ENCODE data around the gene CSKMT.
A peak's percentile ranks its signal among the peaks of the same experiment; 100 is the strongest.
"Not testable (repeated sequence)": the region's sequence is repeated elsewhere in the genome, so short reads cannot be mapped to it uniquely, and the experiment has no call there.

CSKMT gene

DNA sequence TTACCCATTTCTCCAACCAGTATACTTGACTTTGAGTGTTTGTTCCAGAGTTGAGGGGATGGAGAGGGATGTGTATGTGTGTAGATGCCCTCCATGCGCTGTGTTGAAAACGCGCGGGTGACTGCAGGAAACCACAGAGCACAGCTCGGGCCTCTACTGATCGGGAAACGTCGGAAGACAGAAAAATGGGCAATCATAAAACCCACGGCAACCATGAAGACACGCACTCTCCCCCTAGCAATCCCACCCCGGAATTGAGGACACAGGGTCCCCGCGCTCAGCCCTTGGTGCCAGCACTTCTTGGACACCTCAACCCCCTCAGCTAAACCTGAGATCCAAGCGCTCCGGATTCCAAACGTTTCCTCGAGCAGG, 6.1 kb downstream of the CSKMT start:
- Histone ChIP-seq H3K4ac (ENCODE audit: low read depth, low read length) (peak overlapping the region; percentile 87), H2BK5ac (ENCODE audit: low read length) (no peak overlapping the region), H4K5ac (ENCODE audit: low read length) (peak overlapping the region; percentile 71), H3K79me2 (ENCODE audit: control insufficient read depth, insufficient read depth, low read length) (peaks cover 17% of the 10 kb centered on the region), H3K27me3 (ENCODE audit: insufficient read depth, low read length, poor library complexity) (no peaks in the 10 kb centered on the region), H3K56ac (ENCODE audit: low read length) (peak overlapping the region; percentile 100), H3K4me3 (ENCODE audit: low read length) (peak overlapping the region; percentile 72), H2BK120ac (ENCODE audit: low read depth, low read length) (no peak overlapping the region), H3K79me1 (ENCODE audit: low read length) (peaks cover 12% of the 10 kb centered on the region), H3K4me1 (ENCODE audit: control insufficient read depth, low read depth, low read length) (no peaks in the 10 kb centered on the region), H3K23ac (ENCODE audit: low read length) (no peak overlapping the region), H3K4me2 (ENCODE audit: low read length) (peak overlapping the region; percentile 70), H3K27ac (ENCODE audit: low read depth, low read length) (peak overlapping the region; percentile 87), H3K9ac (ENCODE audit: low read length) (peak overlapping the region; percentile 98), H3K36me3 (ENCODE audit: control insufficient read depth, insufficient read depth, low read length) (peaks cover under 1% of the 10 kb centered on the region), H2BK15ac (replicated peaks; ENCODE audit: low read depth) (no peak overlapping the region), H2AK5ac (ENCODE audit: low read length) (no peak overlapping the region), H4K8ac (ENCODE audit: low read depth, low read length) (no peak overlapping the region), H3K18ac (ENCODE audit: low read length) (peak overlapping the region; percentile 51)
- no peak for DNase-seq
- WGBS (ENCODE audit: extremely low coverage, insufficient coverage, low lambda C conversion rate) = no CpG with 5 or more reads among the region's 17 CpGs

DNA sequence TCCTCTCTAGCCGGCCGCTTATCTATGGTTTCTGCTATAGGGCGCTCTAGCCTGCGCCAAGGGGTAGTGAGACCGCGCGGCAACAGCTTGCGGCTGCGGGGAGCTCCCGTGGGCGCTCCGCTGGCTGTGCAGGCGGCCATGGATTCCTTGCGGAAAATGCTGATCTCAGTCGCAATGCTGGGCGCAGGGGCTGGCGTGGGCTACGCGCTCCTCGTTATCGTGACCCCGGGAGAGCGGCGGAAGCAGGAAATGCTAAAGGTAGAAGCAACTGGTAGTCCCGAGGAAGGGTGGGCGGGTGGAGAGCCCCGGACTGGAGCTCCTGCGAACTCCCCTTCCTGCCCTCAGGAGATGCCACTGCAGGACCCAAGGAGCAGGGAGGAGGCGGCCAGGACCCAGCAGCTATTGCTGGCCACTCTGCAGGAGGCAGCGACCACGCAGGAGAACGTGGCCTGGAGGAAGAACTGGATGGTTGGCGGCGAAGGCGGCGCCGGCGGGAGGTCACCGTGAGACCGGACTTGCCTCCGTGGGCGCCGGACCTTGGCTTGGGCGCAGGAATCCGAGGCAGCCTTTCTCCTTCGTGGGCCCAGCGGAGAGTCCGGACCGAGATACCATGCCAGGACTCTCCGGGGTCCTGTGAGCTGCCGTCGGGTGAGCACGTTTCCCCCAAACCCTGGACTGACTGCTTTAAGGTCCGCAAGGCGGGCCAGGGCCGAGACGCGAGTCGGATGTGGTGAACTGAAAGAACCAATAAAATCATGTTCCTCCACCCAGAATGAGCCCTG, 6.7 kb downstream of the CSKMT start, which contains the start of the genes LBHD1 and UQCC3:
Gene LBHD1, minus strand, starts transcription at position 660 of the 782 bp plus-strand sequence. CDS start 2,236 bp downstream, outside the sequence.
Gene UQCC3, plus strand, starts transcription at position 66 of the 782 bp plus-strand sequence. Its CDS starts 73 bp downstream, at position 139.
- Histone ChIP-seq H2BK120ac (ENCODE audit: low read depth, low read length) (no peak within 1 kb of the TSS), H3K4me3 (ENCODE audit: low read length) (peak within 1 kb of the TSS; percentile 72), H2BK5ac (ENCODE audit: low read length) (peak within 1 kb of the TSS; percentile 84), H4K5ac (ENCODE audit: low read length) (peak within 1 kb of the TSS; percentile 71), H3K79me1 (ENCODE audit: low read length) (peaks cover 10% of the 10 kb centered on the region), H3K9ac (ENCODE audit: low read length) (peak within 1 kb of the TSS; percentile 98), H3K23ac (ENCODE audit: low read length) (peak within 1 kb of the TSS; percentile 99), H3K56ac (ENCODE audit: low read length) (peak within 1 kb of the TSS; percentile 100), H2BK15ac (replicated peaks; ENCODE audit: low read depth) (no peak within 1 kb of the TSS), H3K18ac (ENCODE audit: low read length) (peak within 1 kb of the TSS; percentile 51), H3K4me1 (ENCODE audit: control insufficient read depth, low read depth, low read length) (no peaks in the 10 kb centered on the region), H3K4ac (ENCODE audit: low read depth, low read length) (peak within 1 kb of the TSS; percentile 87), H3K27ac (ENCODE audit: low read depth, low read length) (peak within 1 kb of the TSS; percentile 87), H3K36me3 (ENCODE audit: control insufficient read depth, insufficient read depth, low read length) (peaks cover 5% of the 10 kb centered on the region), H3K27me3 (ENCODE audit: insufficient read depth, low read length, poor library complexity) (no peaks in the 10 kb centered on the region), H2AK5ac (ENCODE audit: low read length) (no peak within 1 kb of the TSS), H4K8ac (ENCODE audit: low read depth, low read length) (no peak within 1 kb of the TSS), H3K4me2 (ENCODE audit: low read length) (peak within 1 kb of the TSS; percentile 81), H3K79me2 (ENCODE audit: control insufficient read depth, insufficient read depth, low read length) (peaks cover 12% of the 10 kb centered on the region)
- no CpG with 5 or more reads among the region's 59 CpGs for WGBS (ENCODE audit: extremely low coverage, insufficient coverage, low lambda C conversion rate)
- peak; percentile 96 for DNase-seq

DNA sequence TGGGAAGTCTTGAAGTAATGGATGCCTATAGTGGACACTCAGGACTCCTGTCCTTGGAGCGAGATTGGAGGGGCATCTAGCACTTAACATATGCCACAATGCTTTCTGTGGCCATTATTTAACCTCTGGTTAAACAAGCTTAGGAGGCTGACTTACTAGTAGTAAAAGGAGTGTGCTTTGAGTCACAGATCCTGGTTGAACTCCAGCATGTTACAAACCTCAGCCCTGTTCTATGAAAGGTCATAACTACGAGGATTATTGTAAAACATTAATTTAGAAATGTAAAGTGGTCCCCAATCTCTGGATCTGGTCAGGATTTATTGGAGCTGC, 8.0 kb downstream of the CSKMT start:
- H3K27me3 ChIP-seq (ENCODE audit: insufficient read depth, low read length, poor library complexity) = no peaks in the 10 kb centered on the region
- H3K4me2 ChIP-seq (ENCODE audit: low read length) = no peak overlapping the region
- H3K9ac ChIP-seq (ENCODE audit: low read length) = peak overlapping the region; percentile 98
- no peak overlapping the region for H4K5ac ChIP-seq (ENCODE audit: low read length)
- no peak overlapping the region for H3K18ac ChIP-seq (ENCODE audit: low read length)
- no peak for DNase-seq
- H3K4me3 ChIP-seq (ENCODE audit: low read length) = no peak overlapping the region
- H3K23ac ChIP-seq (ENCODE audit: low read length) = no peak overlapping the region
- no peak overlapping the region for H4K8ac ChIP-seq (ENCODE audit: low read depth, low read length)
- H3K79me2 ChIP-seq (ENCODE audit: control insufficient read depth, insufficient read depth, low read length) = peaks cover 9% of the 10 kb centered on the region
- H2BK120ac ChIP-seq (ENCODE audit: low read depth, low read length) = no peak overlapping the region
- H3K79me1 ChIP-seq (ENCODE audit: low read length) = peaks cover 9% of the 10 kb centered on the region
- no peak overlapping the region for H2AK5ac ChIP-seq (ENCODE audit: low read length)
- H3K56ac ChIP-seq (ENCODE audit: low read length) = peak overlapping the region; percentile 100
- peaks cover 3% of the 10 kb centered on the region for H3K4me1 ChIP-seq (ENCODE audit: control insufficient read depth, low read depth, low read length)
- no peak overlapping the region for H3K4ac ChIP-seq (ENCODE audit: low read depth, low read length)
- H3K27ac ChIP-seq (ENCODE audit: low read depth, low read length) = no peak overlapping the region
- H3K36me3 ChIP-seq (ENCODE audit: control insufficient read depth, insufficient read depth, low read length) = peaks cover 5% of the 10 kb centered on the region
- no peak overlapping the region for H2BK15ac ChIP-seq (replicated peaks; ENCODE audit: low read depth)
- no peak overlapping the region for H2BK5ac ChIP-seq (ENCODE audit: low read length)
- WGBS (ENCODE audit: extremely low coverage, insufficient coverage, low lambda C conversion rate) = no CpG with 5 or more reads among the region's 2 CpGs

- DNase-seq; H3K27ac ChIP-seq (ENCODE audit: low read depth, low read length); H3K4me2 ChIP-seq (ENCODE audit: low read length); H2BK5ac ChIP-seq (ENCODE audit: low read length); H4K5ac ChIP-seq (ENCODE audit: low read length); H3K27me3 ChIP-seq (ENCODE audit: insufficient read depth, low read length, poor library complexity); H2BK15ac ChIP-seq (replicated peaks; ENCODE audit: low read depth); H3K56ac ChIP-seq (ENCODE audit: low read length); H3K4ac ChIP-seq (ENCODE audit: low read depth, low read length); H2BK120ac ChIP-seq (ENCODE audit: low read depth, low read length); H3K18ac ChIP-seq (ENCODE audit: low read length); H2AK5ac ChIP-seq (ENCODE audit: low read length); H3K9ac ChIP-seq (ENCODE audit: low read length); H4K8ac ChIP-seq (ENCODE audit: low read depth, low read length); H3K23ac ChIP-seq (ENCODE audit: low read length); H3K4me3 ChIP-seq (ENCODE audit: low read length); H3K36me3 ChIP-seq (ENCODE audit: control insufficient read depth, insufficient read depth, low read length); H3K4me1 ChIP-seq (ENCODE audit: control insufficient read depth, low read depth, low read length): not testable (repeated sequence)
- no CpG with 5 or more reads among the region's 10 CpGs for WGBS (ENCODE audit: extremely low coverage, insufficient coverage, low lambda C conversion rate)
- peaks cover 11% of the 10 kb centered on the region for H3K79me1 ChIP-seq (ENCODE audit: low read length)
- peaks cover 14% of the 10 kb centered on the region for H3K79me2 ChIP-seq (ENCODE audit: control insufficient read depth, insufficient read depth, low read length)
These were observed 10.3 kb downstream of the CSKMT start for GRCh38 chr11:62675415-62675814.

DNA sequence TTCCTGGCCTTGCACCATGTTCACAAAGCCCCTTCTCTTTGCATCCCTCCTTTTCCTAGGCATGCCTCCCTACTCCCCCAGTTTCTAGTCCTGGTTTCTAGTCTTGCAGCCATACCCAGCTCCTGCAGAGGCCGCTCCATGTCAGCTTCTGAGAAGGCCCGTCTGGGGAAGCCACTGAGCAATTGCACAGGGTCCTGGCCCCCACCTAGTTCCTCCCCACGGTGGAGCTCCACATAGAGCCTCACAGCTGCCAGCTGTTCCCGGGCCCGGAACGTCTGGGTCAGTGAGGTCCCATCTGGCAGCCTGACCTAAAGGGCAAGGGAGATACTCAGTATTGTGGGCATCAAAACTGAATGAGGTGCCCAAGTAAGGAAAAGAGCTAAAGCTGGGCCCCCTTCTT, 11.6 kb downstream of the CSKMT start:
- no CpG with 5 or more reads among the region's 6 CpGs for WGBS (ENCODE audit: extremely low coverage, insufficient coverage, low lambda C conversion rate)
- Histone ChIP-seq H2AK5ac (ENCODE audit: low read length) (no peak overlapping the region), H3K27ac (ENCODE audit: low read depth, low read length) (no peak overlapping the region), H3K27me3 (ENCODE audit: insufficient read depth, low read length, poor library complexity) (no peaks in the 10 kb centered on the region), H3K23ac (ENCODE audit: low read length) (no peak overlapping the region), H3K9ac (ENCODE audit: low read length) (no peak overlapping the region), H2BK15ac (replicated peaks; ENCODE audit: low read depth) (no peak overlapping the region), H4K5ac (ENCODE audit: low read length) (no peak overlapping the region), H3K18ac (ENCODE audit: low read length) (no peak overlapping the region), H3K4me1 (ENCODE audit: control insufficient read depth, low read depth, low read length) (peaks cover 3% of the 10 kb centered on the region), H3K4me2 (ENCODE audit: low read length) (no peak overlapping the region), H2BK5ac (ENCODE audit: low read length) (no peak overlapping the region), H3K4me3 (ENCODE audit: low read length) (no peak overlapping the region), H2BK120ac (ENCODE audit: low read depth, low read length) (no peak overlapping the region), H3K79me2 (ENCODE audit: control insufficient read depth, insufficient read depth, low read length) (peaks cover 14% of the 10 kb centered on the region), H3K56ac (ENCODE audit: low read length) (no peak overlapping the region), H3K4ac (ENCODE audit: low read depth, low read length) (no peak overlapping the region), H3K79me1 (ENCODE audit: low read length) (peaks cover 11% of the 10 kb centered on the region), H4K8ac (ENCODE audit: low read depth, low read length) (no peak overlapping the region), H3K36me3 (ENCODE audit: control insufficient read depth, insufficient read depth, low read length) (peaks cover 5% of the 10 kb centered on the region)
- no peak for DNase-seq

Data from mesendoderm (in vitro differentiated cells).